Heart right ventricle (tissue), 16 donors: ENCODE measurements around the gene PSMD13. TPM values are rescaled to one million over a fixed set of nuclear protein-coding genes. Genes with fewer than 3 reads are reported as not detected.

Source experiments
- ATAC-seq, 8 donors: fragments of 200-7000 bp; cut with Tn5 transposase; one replicate each; pipeline ENCODE4 v1.9.1; 2020; ENCODE audit warnings: mild to moderate bottlenecking in 8 of 8, moderate library complexity in 8 of 8, moderate number of reproducible peaks in 1 of 8
- DNase-seq, 2 donors: peaks; one replicate each; pipeline ENCODE4 v3.0.0-alpha.2; 2020
- H3K27ac ChIP-seq, 10 donors: fragments of 200-600 bp; sonication (generic) in 2 of 10; one replicate each; pipeline versions ENCODE4 v1.5.0 to v1.8.0; 2020 to 2022; ENCODE audit warnings: mild to moderate bottlenecking in 3 of 10
- H3K27me3 ChIP-seq, 7 donors: fragments of 200-600 bp; one replicate each; pipeline ENCODE4 v1.8.0; 2021 to 2022; ENCODE audit warnings: mild to moderate bottlenecking in 2 of 7
- H3K36me3 ChIP-seq, 9 donors: fragments of 200-600 bp; sonication (generic) in 1 of 9; one replicate each; pipeline versions ENCODE4 v1.5.0 to v1.8.0; 2020 to 2022; ENCODE audit warnings: mild to moderate bottlenecking in 2 of 9
- H3K4me1 ChIP-seq, 9 donors: fragments of 200-600 bp; sonication (generic) in 1 of 9; one replicate each; pipeline versions ENCODE4 v1.5.0 to v1.8.0; 2020 to 2022; ENCODE audit warnings: mild to moderate bottlenecking in 4 of 9
- H3K4me3 ChIP-seq, 10 donors: fragments of 200-600 bp; sonication (generic) in 2 of 10; one replicate each; pipeline versions ENCODE4 v1.5.0 to v1.8.0; 2020 to 2022; ENCODE audit warnings: mild to moderate bottlenecking in 7 of 10, moderate library complexity in 2 of 10
- H3K9me3 ChIP-seq, 11 donors: fragments of 200-600 bp in 10 of 11; sonication (generic) in 2 of 11; one replicate each; pipeline versions ENCODE4 v1.5.0 to v1.8.0; 2013 to 2022; ENCODE audit warnings: mild to moderate bottlenecking in 2 of 11, control low read depth in 1 of 11, moderate library complexity in 1 of 11
- CTCF ChIP-seq, 9 donors: fragments of 200-600 bp; sonication (generic) in 2 of 9; IDR thresholded peaks; one replicate each; pipeline versions ENCODE4 v1.5.0 to v1.8.0; 2021 to 2022; ENCODE audit warnings: antibody characterized with exemption in 9 of 9, mild to moderate bottlenecking in 5 of 9, moderate library complexity in 1 of 9
- WGBS, 2 donors: extraction: QIAGEN DNeasy Blood & Tissue Kit; methylation state at CpG; one replicate each; pipeline ENCODE4 v1.1.7; 2013; ENCODE audit warnings: inconsistent platforms in 1 of 2; 5-methylcytosine and 5-hydroxymethylcytosine counted together
- intact Hi-C, 10 donors: fragments of 100-400 bp; cut with DNase I; formaldehyde crosslinking; loops; one replicate each; pipeline versions ENCODE4 v1.11.1 to v1.14.2; 2022
- polyA plus RNA-seq, 2 donors: library from polyadenylated mRNA; stranded (reverse); fragments of 200-250 nt; gene quantifications; one replicate each; pipeline ENCODE4 v1.2.3, GENCODE V29; 2013
- total RNA-seq, 10 donors: library from RNA; stranded (reverse); fragmentation: NEBNext Ultra II Directional in 3 of 10; extraction: Animal tissue kit (Norgen Biotek cat#: 25700) in 3 of 10; gene quantifications; one replicate each; pipeline versions ENCODE4 v1.2.1 to v1.2.4, GENCODE V29; 2021 to 2023
- donor health status: Arrhythmogenic right ventricular cardiomyopathy.
- donor health status: ischemic (EF 13 %, LVEDD 7.1; RV severe dilation, severe dysfunction).
- donor health status: healthy with polysubstance abuse.
- donor health status: DM: no; HTN: yes; CAD: no.
- donor health status: DM: no; HTN: no; CAD: no.
- donor health status: ischemic (EF 25% LVEDD 6.9; RV normal size, moderate dysfunction).
- donor health status: ischemic (EF 25% LVEDD 5.7; RV mildly dilated, moderate dysfunction).
- donor health status: healthy.
- donor health status: DM: yes; HTN: yes; CAD: no.
- donor health status: Ischemic cardiomyopathy.
- donor health status: ischemic (EF 35%, LVEDD 5.7; RV mildly dilated, moderate dysfunction).
- donor health status: nonischemic (EF 11% LVEDD 7.7; RV severe dilation, severe dysfunction).
- donor health status: DM: yes; HTN: yes; CAD: no.
- donor health status: PGD.
- donor health status: ischemic (EF 29% LVEDD 5.4; RV normal size, mild dysfunction).
- donor health status: nonischemic (EF 23%, LVEDD 6.1; RV moderate dilation, normal function).

The PSMD13 gene
- total and polyA plus RNA-seq, 12 donors = 78.7 to 163 (median 94.4) TPM

GRCh38 chr11:276219-276618 is 39.4 kb downstream of the PSMD13 start:
- no peak overlapping the region for H3K27ac ChIP-seq
- TF ChIP-seq CTCF (IDR thresholded peaks at IDR 0.05) = no peak
- H3K36me3 ChIP-seq = no peaks in the 10 kb centered on the region
- DNase-seq = no peak
- ATAC-seq = no peak
- H3K9me3 ChIP-seq = peaks cover 0 to 3% (median 0%) of the 10 kb centered on the region in 11 donors
- intact Hi-C loops = no loop called here
- H3K4me1 ChIP-seq = peaks cover 5 to 28% (median 24%) of the 10 kb centered on the region in 9 donors
- H3K27me3 ChIP-seq = peaks cover 27 to 65% (median 48%) of the 10 kb centered on the region in 7 donors
- H3K4me3 ChIP-seq = no peak overlapping the region

- TF ChIP-seq CTCF (IDR thresholded peaks at IDR 0.05) = no peak
- intact Hi-C loops = no loop called here
- H3K27ac ChIP-seq = peak within 1 kb of the TSS in 1 of 10 donors; percentile 61
- no peaks in the 10 kb centered on the region for H3K36me3 ChIP-seq
- H3K27me3 ChIP-seq = peaks cover 33 to 78% (median 65%) of the 10 kb centered on the region in 7 donors
- H3K4me1 ChIP-seq = peaks cover 5 to 35% (median 26%) of the 10 kb centered on the region in 9 donors
- peaks cover 0 to 3% (median 0%) of the 10 kb centered on the region in 11 donors for H3K9me3 ChIP-seq
- no peak for ATAC-seq
- WGBS, 2 donors = 76 to 77% methylated on average over 21 of the region's 21 CpGs
- peak within 1 kb of the TSS in 9 of 10 donors; percentile 19 to 46 (median 26) for H3K4me3 ChIP-seq
- DNase-seq = peak in 1 of 2 donors; percentile 2
Observed at GRCh38 chr11:278001-278951, 41.5 kb downstream of the PSMD13 start, which contains the start of gene NLRP6. Gene NLRP6 (plus strand): TSS chr11:278407. CDS start chr11:278570, 163 bp downstream.

GRCh38 chr11:279040-279965 is 42.5 kb downstream of the PSMD13 start:
- Histone ChIP-seq H3K4me1 (peaks cover 5 to 35% (median 26%) of the 10 kb centered on the region in 9 donors), H3K27ac (peak overlapping the region in 1 of 10 donors; percentile 61), H3K27me3 (peaks cover 33 to 88% (median 75%) of the 10 kb centered on the region in 7 donors), H3K9me3 (peaks cover 0 to 3% (median 0%) of the 10 kb centered on the region in 11 donors), H3K36me3 (no peaks in the 10 kb centered on the region), H3K4me3 (peak overlapping the region in 9 of 10 donors; percentile 19 to 46 (median 26))
- ATAC-seq (peak in 6 of 8 donors; percentile 11 to 35 (median 26)), DNase-seq (peak in 1 of 2 donors; percentile 3)
- 12 to 13% methylated on average over 87 to 97 of the region's 97 CpGs for WGBS, 2 donors
- intact Hi-C loops = no loop called here
- TF ChIP-seq CTCF (IDR thresholded peaks at IDR 0.05) = no peak
